Tibial nerve (tissue), 4 donors: ENCODE data around the gene PLAU. TPM values are rescaled to one million over a fixed set of nuclear protein-coding genes. Genes with fewer than 3 reads are reported as not detected.
A peak's percentile ranks its signal among the peaks of the same experiment; 100 is the strongest.

ENCODE experiments used
- DNase-seq, 2 donors: peaks; one replicate each; pipeline ENCODE4 v3.0.0-alpha.2; 2019; ENCODE audit warnings: low spot score in 2 of 2
- H3K27ac ChIP-seq, 4 donors: fragments of 200-600 bp; sonication (generic) in 3 of 4; one replicate each; pipeline ENCODE4 v1.5.1; 2017 to 2019; ENCODE audit warnings: mild to moderate bottlenecking in 1 of 4
- H3K27me3 ChIP-seq, 2 donors: fragments of 200-600 bp; sonication (generic) in 1 of 2; one replicate each; pipeline versions ENCODE4 v1.5.1 to v1.6.0; 2017 to 2019
- H3K36me3 ChIP-seq, 3 donors: fragments of 200-600 bp; sonication (generic); one replicate each; pipeline ENCODE4 v1.5.1; 2018 to 2019
- H3K4me1 ChIP-seq, 4 donors: fragments of 200-600 bp; sonication (generic) in 3 of 4; one replicate each; pipeline ENCODE4 v1.5.1; 2017 to 2019
- H3K4me3 ChIP-seq, 4 donors: fragments of 200-600 bp; sonication (generic) in 3 of 4; one replicate each; pipeline ENCODE4 v1.5.1; 2017 to 2019; ENCODE audit warnings: mild to moderate bottlenecking in 1 of 4, moderate library complexity in 1 of 4
- H3K9me3 ChIP-seq, 4 donors: fragments of 200-600 bp; sonication (generic) in 3 of 4; one replicate each; pipeline ENCODE4 v1.5.1; 2017 to 2019
- EP300 ChIP-seq, 2 donors: sonication (generic); formaldehyde crosslinking; IDR thresholded peaks; one replicate each; pipeline ENCODE4 v1.6.1; 2017; ENCODE audit warnings: antibody characterized with exemption in 2 of 2, mild to moderate bottlenecking in 1 of 2
- POLR2A ChIP-seq, 2 donors: fragments of 450-650 bp; IDR thresholded peaks; one replicate each; pipeline ENCODE4 v1.6.1; 2017; ENCODE audit warnings: antibody characterized with exemption in 2 of 2, mild to moderate bottlenecking in 2 of 2, moderate library complexity in 2 of 2
- WGBS, 2 donors: methylation state at CpG; one replicate each; pipeline ENCODE4 v1.1.5; 2018; 5-methylcytosine and 5-hydroxymethylcytosine counted together
- total RNA-seq, 4 donors: library from RNA; depleted of rRNA; stranded (reverse); fragments of >200 nt; gene quantifications; one replicate each; pipeline ENCODE4 v1.1.0, GENCODE V29; 2016
- TF ChIP-seq, protein P1 (sequence below), 5 experiments: fragments of 200-600 bp in 3 of 5; fragments of 450-650 bp in 2 of 5; sonication (generic) in 3 of 5; IDR thresholded peaks; one replicate each; pipeline ENCODE4 v1.5.1; 2016 to 2019; ENCODE audit warnings: antibody characterized with exemption in 5 of 5, mild to moderate bottlenecking in 3 of 5, moderate library complexity in 2 of 5

Gene PLAU
- total RNA-seq, 4 donors from 2014 or later, result 2.5 to 7.8 (median 3.5) TPM

DNA sequence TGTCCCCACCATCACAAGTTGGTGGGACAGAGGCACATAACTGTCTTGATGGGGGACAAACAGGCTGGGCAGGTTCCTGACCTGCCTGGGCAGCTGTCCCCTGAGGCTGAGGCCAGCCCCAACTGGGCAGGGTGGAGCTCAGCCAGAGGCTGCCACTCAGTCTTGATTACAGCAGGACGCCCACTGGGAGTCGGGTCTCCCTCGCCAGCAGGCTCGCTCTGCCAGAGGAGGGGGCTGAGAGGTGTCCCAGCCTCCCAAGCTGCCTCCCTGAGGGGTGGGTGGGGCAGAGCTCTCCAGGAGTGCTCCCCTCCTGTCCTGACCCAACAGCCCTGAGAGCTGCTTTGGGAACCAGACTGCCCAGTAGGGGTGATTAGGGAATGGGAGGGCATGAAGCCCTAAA is 34.8 kb upstream of the PLAU start:
- peaks cover 0 to 6% (median 0%) of the 10 kb centered on the region in 3 donors for H3K36me3 ChIP-seq
- no peaks in the 10 kb centered on the region for H3K9me3 ChIP-seq
- peak overlapping the region in 1 of 4 donors; percentile 28 for H3K27ac ChIP-seq
- H3K4me3 ChIP-seq, result no peak overlapping the region
- TF ChIP-seq, protein P1, sequence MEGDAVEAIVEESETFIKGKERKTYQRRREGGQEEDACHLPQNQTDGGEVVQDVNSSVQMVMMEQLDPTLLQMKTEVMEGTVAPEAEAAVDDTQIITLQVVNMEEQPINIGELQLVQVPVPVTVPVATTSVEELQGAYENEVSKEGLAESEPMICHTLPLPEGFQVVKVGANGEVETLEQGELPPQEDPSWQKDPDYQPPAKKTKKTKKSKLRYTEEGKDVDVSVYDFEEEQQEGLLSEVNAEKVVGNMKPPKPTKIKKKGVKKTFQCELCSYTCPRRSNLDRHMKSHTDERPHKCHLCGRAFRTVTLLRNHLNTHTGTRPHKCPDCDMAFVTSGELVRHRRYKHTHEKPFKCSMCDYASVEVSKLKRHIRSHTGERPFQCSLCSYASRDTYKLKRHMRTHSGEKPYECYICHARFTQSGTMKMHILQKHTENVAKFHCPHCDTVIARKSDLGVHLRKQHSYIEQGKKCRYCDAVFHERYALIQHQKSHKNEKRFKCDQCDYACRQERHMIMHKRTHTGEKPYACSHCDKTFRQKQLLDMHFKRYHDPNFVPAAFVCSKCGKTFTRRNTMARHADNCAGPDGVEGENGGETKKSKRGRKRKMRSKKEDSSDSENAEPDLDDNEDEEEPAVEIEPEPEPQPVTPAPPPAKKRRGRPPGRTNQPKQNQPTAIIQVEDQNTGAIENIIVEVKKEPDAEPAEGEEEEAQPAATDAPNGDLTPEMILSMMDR (IDR thresholded peaks at IDR 0.05), result no peak
- no peak for TF ChIP-seq EP300 (IDR thresholded peaks at IDR 0.05)
- TF ChIP-seq POLR2A (IDR thresholded peaks at IDR 0.05), result no peak
- no peaks in the 10 kb centered on the region for H3K27me3 ChIP-seq
- no peak for DNase-seq
- peaks cover 0 to 38% (median 13%) of the 10 kb centered on the region in 4 donors for H3K4me1 ChIP-seq
- WGBS, 2 donors, result 65 to 80% methylated on average over 1 to 4 of the region's 4 CpGs

DNA sequence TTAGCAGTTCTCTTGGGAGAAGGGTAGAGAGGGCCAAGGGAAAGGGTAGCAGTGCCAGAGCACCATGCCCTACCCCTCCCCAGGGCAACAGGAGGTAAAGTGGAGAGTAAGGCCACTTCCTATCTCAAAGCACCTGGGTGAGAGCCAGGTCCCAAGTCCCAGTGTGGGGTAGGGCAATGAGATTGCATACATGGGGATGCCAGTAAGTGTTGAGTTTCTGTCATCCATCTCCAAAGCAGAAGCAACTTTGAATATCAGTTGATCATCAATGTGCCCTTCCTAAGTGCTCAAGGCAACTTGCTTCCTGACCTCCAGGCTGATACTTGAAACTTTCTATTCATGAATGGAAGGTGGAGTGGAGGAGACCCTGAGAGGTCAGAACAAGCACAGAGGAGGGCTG is 34.4 kb upstream of the PLAU start:
- no peak for DNase-seq
- Histone ChIP-seq H3K27me3 (no peaks in the 10 kb centered on the region), H3K9me3 (no peaks in the 10 kb centered on the region), H3K4me1 (peaks cover 0 to 37% (median 13%) of the 10 kb centered on the region in 4 donors), H3K4me3 (no peak overlapping the region), H3K27ac (peak overlapping the region in 1 of 4 donors; percentile 28), H3K36me3 (peaks cover 0 to 1% (median 0%) of the 10 kb centered on the region in 3 donors)
- no peak for TF ChIP-seq POLR2A (IDR thresholded peaks at IDR 0.05)
- TF ChIP-seq, protein P1 (IDR thresholded peaks at IDR 0.05), result no peak
- no peak for TF ChIP-seq EP300 (IDR thresholded peaks at IDR 0.05)

DNA sequence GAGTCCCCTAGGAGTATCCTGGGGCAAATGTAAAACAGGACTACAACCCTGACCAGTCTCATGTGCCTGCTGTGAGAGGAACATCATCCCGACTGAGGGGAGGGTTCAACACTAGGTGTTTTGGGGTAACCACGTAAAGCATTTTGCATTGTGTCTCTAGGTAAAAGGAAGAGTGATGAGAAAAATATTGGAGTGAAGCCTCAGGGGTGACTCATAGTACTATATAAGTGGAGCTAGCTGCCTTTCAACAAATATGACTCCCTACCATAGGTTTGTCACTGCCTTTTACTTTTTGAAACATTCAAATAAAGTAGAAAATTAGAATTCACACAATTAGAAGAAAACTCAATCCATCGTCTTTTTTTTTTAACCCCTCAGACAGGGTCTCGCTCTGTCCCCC is 34.0 kb upstream of the PLAU start:
- no peaks in the 10 kb centered on the region for H3K27me3 ChIP-seq
- H3K27ac ChIP-seq, result no peak overlapping the region
- WGBS, 2 donors, result 92 to 93% methylated on average over 4 of the region's 4 CpGs
- H3K36me3 ChIP-seq, result no peaks in the 10 kb centered on the region
- no peak overlapping the region for H3K4me3 ChIP-seq
- no peaks in the 10 kb centered on the region for H3K9me3 ChIP-seq
- H3K4me1 ChIP-seq, result peaks cover 0 to 33% (median 12%) of the 10 kb centered on the region in 4 donors
- DNase-seq, result no peak
- TF ChIP-seq POLR2A (IDR thresholded peaks at IDR 0.05) (no peak), EP300 (IDR thresholded peaks at IDR 0.05) (no peak)
- TF ChIP-seq, protein P1 (IDR thresholded peaks at IDR 0.05), result no peak

DNA sequence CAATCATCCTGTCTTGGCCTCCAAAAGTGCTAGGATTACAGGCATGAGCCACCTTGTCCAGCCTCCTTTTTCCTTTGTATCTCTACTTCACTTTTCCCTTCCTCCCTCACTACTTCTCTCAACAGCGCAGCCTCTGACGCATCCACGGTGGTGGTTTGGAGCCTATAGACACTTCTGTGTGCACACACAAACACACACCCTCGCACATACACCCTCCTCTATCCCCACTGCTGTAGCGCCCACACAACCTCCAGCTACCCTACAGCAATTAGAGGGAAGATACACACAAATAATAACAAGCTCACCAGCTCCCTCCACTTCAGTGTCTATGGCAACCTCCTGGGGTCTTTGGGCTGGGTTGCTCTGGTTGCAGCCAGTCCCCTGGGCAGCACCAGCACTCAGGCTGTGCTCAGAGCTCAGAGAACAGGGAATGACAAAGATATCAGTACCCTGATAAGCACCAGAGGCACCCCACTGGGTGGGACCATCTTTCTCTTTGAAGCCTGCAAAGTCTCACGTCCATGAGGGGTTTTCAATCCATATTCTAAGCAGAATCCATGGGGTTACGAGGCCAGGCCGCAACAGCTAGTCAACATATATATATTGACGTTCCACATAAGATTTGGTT is 33.3 kb upstream of the PLAU start:
- no peaks in the 10 kb centered on the region for H3K36me3 ChIP-seq
- TF ChIP-seq EP300 (IDR thresholded peaks at IDR 0.05) (no peak), POLR2A (IDR thresholded peaks at IDR 0.05) (no peak)
- TF ChIP-seq, protein P1 (IDR thresholded peaks at IDR 0.05), result no peak
- H3K9me3 ChIP-seq, result no peaks in the 10 kb centered on the region
- no peak for DNase-seq
- no peak overlapping the region for H3K27ac ChIP-seq
- H3K4me1 ChIP-seq, result peaks cover 0 to 26% (median 9%) of the 10 kb centered on the region in 4 donors
- no peak overlapping the region for H3K4me3 ChIP-seq
- WGBS, 2 donors, result 90 to 91% methylated on average over 9 of the region's 9 CpGs
- H3K27me3 ChIP-seq, result no peaks in the 10 kb centered on the region

DNA sequence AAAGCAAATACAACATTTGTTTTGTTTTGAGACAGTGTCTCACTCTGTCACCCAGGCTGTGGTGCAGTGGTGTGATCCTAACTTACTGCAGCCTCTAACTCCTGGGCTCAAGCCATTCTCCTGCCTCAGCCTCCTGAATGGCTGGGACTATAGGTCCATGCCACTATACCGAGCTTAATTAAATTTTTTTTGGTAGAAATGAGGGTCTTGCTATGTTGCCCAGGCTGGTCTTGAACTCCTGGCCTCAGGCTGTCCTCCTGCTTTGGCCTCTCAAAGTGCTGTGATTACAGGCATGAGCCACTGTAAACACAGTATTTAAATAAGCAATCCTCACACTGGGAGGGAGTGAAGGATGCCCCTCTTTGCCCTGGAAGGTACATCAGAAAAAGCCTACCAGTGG is 32.6 kb upstream of the PLAU start:
- H3K27me3 ChIP-seq, result no peaks in the 10 kb centered on the region
- TF ChIP-seq, protein P1 (IDR thresholded peaks at IDR 0.05), result no peak
- no peak for TF ChIP-seq EP300 (IDR thresholded peaks at IDR 0.05)
- no peak for TF ChIP-seq POLR2A (IDR thresholded peaks at IDR 0.05)
- H3K27ac ChIP-seq, result no peak overlapping the region
- H3K4me1 ChIP-seq, result peaks cover 0 to 19% (median 3%) of the 10 kb centered on the region in 4 donors
- no peak overlapping the region for H3K4me3 ChIP-seq
- no peaks in the 10 kb centered on the region for H3K9me3 ChIP-seq
- DNase-seq, result no peak
- no peaks in the 10 kb centered on the region for H3K36me3 ChIP-seq
- WGBS, 2 donors, result 81 to 94% methylated on average over 1 of the region's 1 CpG
